Measurements from ENCODE around the gene VWA2.
"Not testable (repeated sequence)": the region's sequence is repeated elsewhere in the genome, so short reads cannot be mapped to it uniquely, and the experiment has no call there.

Gene VWA2

GRCh38 chr10:114320249-114321116 lies 81.4 kb downstream of the VWA2 start:
- no peak for DNase-seq

GRCh38 chr10:114322344-114322743 lies 83.3 kb downstream of the VWA2 start:
- peak; percentile 31 for DNase-seq

GRCh38 chr10:114323023-114323422 lies 84.0 kb downstream of the VWA2 start:
- peak; percentile 79 for DNase-seq

GRCh38 chr10:114326795-114327194 lies 87.7 kb downstream of the VWA2 start:
- DNase-seq: peak; percentile 35

- DNase-seq: no peak
These were observed 88.7 kb downstream of the VWA2 start for GRCh38 chr10:114327537-114328440.

- no peak for DNase-seq
These were observed 89.4 kb downstream of the VWA2 start for GRCh38 chr10:114328441-114328812.

- DNase-seq: no peak
These were observed 89.8 kb downstream of the VWA2 start for GRCh38 chr10:114328874-114329273.

- no peak for DNase-seq
These were observed 90.7 kb downstream of the VWA2 start for GRCh38 chr10:114329634-114330365.

- peak; percentile 23 for DNase-seq
These were observed 93.5 kb downstream of the VWA2 start for GRCh38 chr10:114332301-114333192.

GRCh38 chr10:114333441-114333840 lies 94.4 kb downstream of the VWA2 start:
- DNase-seq: not testable (repeated sequence)

- peak; percentile 38 for DNase-seq
These were observed 95.2 kb downstream of the VWA2 start for GRCh38 chr10:114334301-114334700.

- no peak for DNase-seq
These were observed 96.6 kb downstream of the VWA2 start for GRCh38 chr10:114335614-114336013.

- no peak for DNase-seq
These were observed 97.9 kb downstream of the VWA2 start for GRCh38 chr10:114336823-114337509.

GRCh38 chr10:114337510-114338462 lies 98.7 kb downstream of the VWA2 start:
- no peak for DNase-seq

GRCh38 chr10:114340816-114341215 lies 101.8 kb downstream of the VWA2 start:
- DNase-seq: no peak

Measured in fibroblast of skin of back (primary cell).